Ishikawa (cell line): ENCODE data around the gene HSD11B1.

ENCODE experiments used
- CEBPB ChIP-seq: IDR thresholded peaks from 2 replicates; pipeline ENCODE4 v1.6.1; 2012
- CREB1 ChIP-seq: IDR thresholded peaks from 2 replicates; pipeline ENCODE4 v1.6.1; 2012; ENCODE audit warnings: low read depth
- EGR1 ChIP-seq: IDR thresholded peaks from 2 replicates; pipeline ENCODE4 v1.6.1; 2012
- EP300 ChIP-seq: IDR thresholded peaks from 2 replicates; pipeline ENCODE4 v1.6.1; 2012; ENCODE audit warnings: borderline replicate concordance
- FOXM1 ChIP-seq: IDR thresholded peaks from 2 replicates; pipeline ENCODE4 v1.6.1; 2012; ENCODE audit warnings: low read depth, borderline replicate concordance
- MAX ChIP-seq: IDR thresholded peaks from 2 replicates; pipeline ENCODE4 v1.6.1; 2012
- NFIC ChIP-seq: IDR thresholded peaks from 2 replicates; pipeline ENCODE4 v1.6.1; 2012
- RAD21 ChIP-seq: IDR thresholded peaks from 2 replicates; pipeline ENCODE4 v1.6.1; 2012; ENCODE audit warnings: low read depth
- REST ChIP-seq: IDR thresholded peaks from 2 replicates; pipeline ENCODE4 v1.6.1; 2012; ENCODE audit warnings: low read depth, mild to moderate bottlenecking
- TAF1 ChIP-seq: IDR thresholded peaks from 2 replicates; pipeline ENCODE4 v1.6.1; 2012; ENCODE audit warnings: low read depth, mild to moderate bottlenecking
- TCF12 ChIP-seq: IDR thresholded peaks from 2 replicates; pipeline ENCODE4 v1.6.1; 2012; ENCODE audit warnings: low read depth
- TEAD4 ChIP-seq: IDR thresholded peaks from 2 replicates; pipeline ENCODE4 v1.6.1; 2012
- USF1 ChIP-seq: IDR thresholded peaks from 2 replicates; pipeline ENCODE4 v1.6.1; 2012
- YY1 ChIP-seq: IDR thresholded peaks from 2 replicates; pipeline ENCODE4 v1.6.1; 2012; ENCODE audit warnings: low read depth
- ZBTB7A ChIP-seq: IDR thresholded peaks from 2 replicates; pipeline ENCODE4 v1.6.1; 2012; ENCODE audit warnings: low read depth

Gene HSD11B1

GRCh38 chr1:209761011-209761635 is 56.5 kb downstream of the HSD11B1 start:
- TF ChIP-seq YY1 (no peak), CEBPB (no peak), ZBTB7A (no peak), EP300 (no peak), TAF1 (no peak), FOXM1 (no peak), EGR1 (no peak), TEAD4 (no peak), TCF12 (no peak), RAD21 (no peak), CREB1 (no peak), USF1 (no peak), REST (no peak), NFIC (no peak), MAX (no peak)

- TF ChIP-seq USF1 (no peak), NFIC (no peak), YY1 (no peak), EP300 (no peak), CREB1 (no peak), TEAD4 (no peak), REST (no peak), RAD21 (no peak), MAX (no peak), CEBPB (no peak)
Measured at GRCh38 chr1:209766051-209766450, 61.4 kb downstream of the HSD11B1 start.

GRCh38 chr1:209767096-209767495 is 62.5 kb downstream of the HSD11B1 start:
- TF ChIP-seq RAD21 = no peak
- TF ChIP-seq TCF12 = no peak
- no peak for TF ChIP-seq TAF1
- no peak for TF ChIP-seq USF1
- TF ChIP-seq CEBPB = no peak
- no peak for TF ChIP-seq NFIC
- no peak for TF ChIP-seq ZBTB7A
- TF ChIP-seq CREB1 = no peak
- no peak for TF ChIP-seq EGR1
- no peak for TF ChIP-seq REST
- TF ChIP-seq EP300 = no peak
- TF ChIP-seq YY1 = no peak
- TF ChIP-seq MAX = no peak
- no peak for TF ChIP-seq TEAD4
- TF ChIP-seq FOXM1 = no peak

GRCh38 chr1:209767706-209768105 is 63.1 kb downstream of the HSD11B1 start:
- TF ChIP-seq YY1 = no peak
- no peak for TF ChIP-seq RAD21
